SU-DHL-6 (cell line): ENCODE measurements around the gene MIA2.

ENCODE experiments used
- EZH2phosphoT487 ChIP-seq: fragments of 200-600 bp; sonication (generic), shearing (Covaris generic); conservative IDR thresholded peaks from 2 replicates; pipeline ENCODE4 v1.6.1; 2018; ENCODE audit warnings: mild to moderate bottlenecking, antibody characterized with exemption, low read length, moderate library complexity, mixed read lengths
- TF ChIP-seq, protein P1 (sequence below): fragments of 200-600 bp; sonication (generic); IDR thresholded peaks from one replicate; pipeline ENCODE4 v1.5.1; 2017; ENCODE audit warnings: antibody characterized with exemption, mild to moderate bottlenecking, low read length, moderate library complexity; ENCODE audit not compliant: insufficient read depth, poor library complexity, severe bottlenecking

DNA sequence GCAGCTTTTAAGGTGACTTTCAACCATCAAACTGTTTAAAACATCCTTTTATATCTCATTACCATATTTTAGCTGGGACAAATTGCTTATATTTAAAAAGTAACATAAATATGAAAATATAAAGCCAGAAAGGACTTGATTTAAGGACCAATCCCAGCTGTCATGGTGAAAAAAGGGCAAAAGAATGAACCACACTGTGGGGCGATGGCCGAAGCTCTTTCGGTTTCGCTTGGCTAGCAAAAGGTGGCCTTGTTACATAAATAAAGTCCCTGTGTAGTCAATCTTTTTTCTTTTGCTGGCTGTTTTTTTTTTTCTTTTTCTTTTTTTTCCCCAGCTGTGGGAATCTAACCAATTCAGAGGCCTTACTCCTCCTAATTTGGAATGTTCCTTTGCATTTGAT is 147.7 kb downstream of the MIA2 start:
- TF ChIP-seq, protein P1, sequence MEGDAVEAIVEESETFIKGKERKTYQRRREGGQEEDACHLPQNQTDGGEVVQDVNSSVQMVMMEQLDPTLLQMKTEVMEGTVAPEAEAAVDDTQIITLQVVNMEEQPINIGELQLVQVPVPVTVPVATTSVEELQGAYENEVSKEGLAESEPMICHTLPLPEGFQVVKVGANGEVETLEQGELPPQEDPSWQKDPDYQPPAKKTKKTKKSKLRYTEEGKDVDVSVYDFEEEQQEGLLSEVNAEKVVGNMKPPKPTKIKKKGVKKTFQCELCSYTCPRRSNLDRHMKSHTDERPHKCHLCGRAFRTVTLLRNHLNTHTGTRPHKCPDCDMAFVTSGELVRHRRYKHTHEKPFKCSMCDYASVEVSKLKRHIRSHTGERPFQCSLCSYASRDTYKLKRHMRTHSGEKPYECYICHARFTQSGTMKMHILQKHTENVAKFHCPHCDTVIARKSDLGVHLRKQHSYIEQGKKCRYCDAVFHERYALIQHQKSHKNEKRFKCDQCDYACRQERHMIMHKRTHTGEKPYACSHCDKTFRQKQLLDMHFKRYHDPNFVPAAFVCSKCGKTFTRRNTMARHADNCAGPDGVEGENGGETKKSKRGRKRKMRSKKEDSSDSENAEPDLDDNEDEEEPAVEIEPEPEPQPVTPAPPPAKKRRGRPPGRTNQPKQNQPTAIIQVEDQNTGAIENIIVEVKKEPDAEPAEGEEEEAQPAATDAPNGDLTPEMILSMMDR: no peak
- no peak for TF ChIP-seq EZH2phosphoT487
